Parathyroid adenoma (tissue), 2 donors: ENCODE results near the gene CSNK2A1.
A peak's percentile ranks its signal among the peaks of the same experiment; 100 is the strongest.

ENCODE experiments used
- H2AFZ ChIP-seq: fragments of 300-600 bp; sonication (generic); one replicate; pipeline ENCODE4 v1.7.0; 2017; ENCODE audit warnings: antibody characterized with exemption, mild to moderate bottlenecking
- H3K27ac ChIP-seq: fragments of 300-600 bp; sonication (generic); one replicate; pipeline ENCODE4 v1.7.0; 2017
- H3K27me3 ChIP-seq: fragments of 300-600 bp; sonication (generic); one replicate; pipeline ENCODE4 v1.7.0; 2017; ENCODE audit warnings: low read length; ENCODE audit not compliant: control insufficient read depth, insufficient read depth
- H3K36me3 ChIP-seq: fragments of 300-600 bp; sonication (generic); one replicate; pipeline ENCODE4 v1.7.0; 2017; ENCODE audit warnings: low read length; ENCODE audit not compliant: control insufficient read depth, insufficient read depth
- H3K4me1 ChIP-seq: fragments of 300-600 bp; sonication (generic); one replicate; pipeline ENCODE4 v1.7.0; 2017; ENCODE audit warnings: control low read depth
- H3K4me2 ChIP-seq: fragments of 300-600 bp; sonication (generic); one replicate; pipeline ENCODE4 v1.7.0; 2017; ENCODE audit warnings: low read length
- H3K4me3 ChIP-seq: fragments of 300-600 bp; sonication (generic); one replicate; pipeline ENCODE4 v1.7.0; 2017; ENCODE audit warnings: low read depth, low read length
- H3K79me2 ChIP-seq: fragments of 300-600 bp; sonication (generic); one replicate; pipeline ENCODE4 v1.7.0; 2017; ENCODE audit warnings: control low read depth
- H3K9ac ChIP-seq: fragments of 300-600 bp; sonication (generic); one replicate; pipeline ENCODE4 v1.7.0; 2017; ENCODE audit warnings: mild to moderate bottlenecking
- H3K9me3 ChIP-seq: fragments of 300-600 bp; sonication (generic); one replicate; pipeline ENCODE4 v1.7.0; 2017; ENCODE audit warnings: low read length; ENCODE audit not compliant: control insufficient read depth
- CTCF ChIP-seq: fragments of 300-600 bp; sonication (generic); IDR thresholded peaks from one replicate; pipeline ENCODE4 v1.7.0; 2017; ENCODE audit warnings: antibody characterized with exemption, mild to moderate bottlenecking
- donor health status: primary hyperparathyroidism.

Gene CSNK2A1

GRCh38 chr20:561437-562231 is 18.0 kb upstream of the CSNK2A1 start:
- Histone ChIP-seq H3K4me1 (no peaks in the 10 kb centered on the region), H3K9ac (no peak overlapping the region), H3K27me3 (no peaks in the 10 kb centered on the region), H3K79me2 (no peaks in the 10 kb centered on the region), H3K27ac (no peak overlapping the region), H3K4me3 (no peak overlapping the region), H3K4me2 (no peak overlapping the region), H3K9me3 (no peaks in the 10 kb centered on the region), H2AFZ (peak overlapping the region; percentile 6), H3K36me3 (no peaks in the 10 kb centered on the region)
- peak; percentile 98 for TF ChIP-seq CTCF

- no peak for TF ChIP-seq CTCF
- H3K9me3 ChIP-seq, result no peaks in the 10 kb centered on the region
- no peak overlapping the region for H2AFZ ChIP-seq
- no peak overlapping the region for H3K9ac ChIP-seq
- no peak overlapping the region for H3K4me2 ChIP-seq
- no peaks in the 10 kb centered on the region for H3K27me3 ChIP-seq
- no peaks in the 10 kb centered on the region for H3K79me2 ChIP-seq
- peaks cover 3% of the 10 kb centered on the region for H3K4me1 ChIP-seq
- no peak overlapping the region for H3K27ac ChIP-seq
- no peak overlapping the region for H3K4me3 ChIP-seq
- no peaks in the 10 kb centered on the region for H3K36me3 ChIP-seq
Observed at GRCh38 chr20:560680-561079, 17.1 kb upstream of the CSNK2A1 start.

GRCh38 chr20:558117-558516 is 14.5 kb upstream of the CSNK2A1 start:
- Histone ChIP-seq H3K4me1 (peaks cover 7% of the 10 kb centered on the region), H3K79me2 (no peaks in the 10 kb centered on the region), H3K27ac (no peak overlapping the region), H3K4me3 (no peak overlapping the region), H3K9me3 (no peaks in the 10 kb centered on the region), H3K4me2 (no peak overlapping the region), H2AFZ (no peak overlapping the region), H3K36me3 (no peaks in the 10 kb centered on the region), H3K9ac (no peak overlapping the region), H3K27me3 (no peaks in the 10 kb centered on the region)
- no peak for TF ChIP-seq CTCF

GRCh38 chr20:556984-557383 is 13.4 kb upstream of the CSNK2A1 start:
- Histone ChIP-seq H3K79me2 (no peaks in the 10 kb centered on the region), H3K4me3 (no peak overlapping the region), H3K4me1 (peaks cover 7% of the 10 kb centered on the region), H3K36me3 (no peaks in the 10 kb centered on the region), H3K27ac (no peak overlapping the region), H3K9me3 (no peaks in the 10 kb centered on the region), H3K27me3 (no peaks in the 10 kb centered on the region), H3K9ac (no peak overlapping the region), H3K4me2 (no peak overlapping the region), H2AFZ (no peak overlapping the region)
- no peak for TF ChIP-seq CTCF

- Histone ChIP-seq H3K27me3 (no peaks in the 10 kb centered on the region), H2AFZ (peak overlapping the region; percentile 63)
Observed at GRCh38 chr20:555976-556385, 12.4 kb upstream of the CSNK2A1 start.

More at GRCh38 chr20:555976-556385, 12.4 kb upstream of the CSNK2A1 start:
- Histone ChIP-seq H3K4me2 (no peak overlapping the region), H3K4me1 (peaks cover 7% of the 10 kb centered on the region), H3K9ac (no peak overlapping the region), H3K27ac (no peak overlapping the region), H3K79me2 (no peaks in the 10 kb centered on the region), H3K9me3 (no peaks in the 10 kb centered on the region), H3K4me3 (no peak overlapping the region), H3K36me3 (no peaks in the 10 kb centered on the region)
- no peak for TF ChIP-seq CTCF
